ENCODE results near the gene FBXO42. TPM values are rescaled to one million over a fixed set of nuclear protein-coding genes. Genes with fewer than 3 reads are reported as not detected.

FBXO42 gene
- total and polyA plus RNA-seq, 2 of the 4 experiments (the other 2 are of a cell fraction), result 12.0 to 18.8 TPM

- H3K4ac ChIP-seq (ENCODE audit: low read depth, low read length), result no peak overlapping the region
- in situ Hi-C loops (cut with MboI; ENCODE audit: low sequenced_read_pairs), result no loop called here
- no peak overlapping the region for H3K27ac ChIP-seq (ENCODE audit: insufficient read depth, low read length)
- no peak for ATAC-seq (ENCODE audit: low read depth)
- H3K9me1 ChIP-seq (ENCODE audit: insufficient read depth, low read length), result peaks cover 6% of the 10 kb centered on the region; the same call in 1 of the 2 replicates
- no peak overlapping the region for H3K14ac ChIP-seq (replicated peaks; ENCODE audit: low read depth, low read length)
- H3K4me3 ChIP-seq (ENCODE audit: insufficient read depth, low read depth, low read length), result no peak overlapping the region
- peaks cover 9% of the 10 kb centered on the region for H3K4me1 ChIP-seq (ENCODE audit: control insufficient read depth, insufficient read depth, low read length)
- H3K18ac ChIP-seq (ENCODE audit: low read depth, low read length), result no peak overlapping the region
- no peak overlapping the region for H2BK120ac ChIP-seq (ENCODE audit: low read depth, low read length)
- H2BK15ac ChIP-seq (ENCODE audit: low read depth, low read length), result no peak overlapping the region
- H4K5ac ChIP-seq (ENCODE audit: low read depth, low read length), result no peak overlapping the region
- H3K9ac ChIP-seq (ENCODE audit: low read depth, low read length), result no peak overlapping the region
- H2AFZ ChIP-seq (replicated peaks; ENCODE audit: low read length, poor library complexity), result no peak overlapping the region
- no peak for TF ChIP-seq RAD21 (IDR thresholded peaks at IDR 0.05; ENCODE audit: low read length)
- TF ChIP-seq MXI1 (IDR thresholded peaks at IDR 0.05; ENCODE audit: borderline replicate concordance, low read depth, low read length), result no peak
- TF ChIP-seq, protein P1, sequence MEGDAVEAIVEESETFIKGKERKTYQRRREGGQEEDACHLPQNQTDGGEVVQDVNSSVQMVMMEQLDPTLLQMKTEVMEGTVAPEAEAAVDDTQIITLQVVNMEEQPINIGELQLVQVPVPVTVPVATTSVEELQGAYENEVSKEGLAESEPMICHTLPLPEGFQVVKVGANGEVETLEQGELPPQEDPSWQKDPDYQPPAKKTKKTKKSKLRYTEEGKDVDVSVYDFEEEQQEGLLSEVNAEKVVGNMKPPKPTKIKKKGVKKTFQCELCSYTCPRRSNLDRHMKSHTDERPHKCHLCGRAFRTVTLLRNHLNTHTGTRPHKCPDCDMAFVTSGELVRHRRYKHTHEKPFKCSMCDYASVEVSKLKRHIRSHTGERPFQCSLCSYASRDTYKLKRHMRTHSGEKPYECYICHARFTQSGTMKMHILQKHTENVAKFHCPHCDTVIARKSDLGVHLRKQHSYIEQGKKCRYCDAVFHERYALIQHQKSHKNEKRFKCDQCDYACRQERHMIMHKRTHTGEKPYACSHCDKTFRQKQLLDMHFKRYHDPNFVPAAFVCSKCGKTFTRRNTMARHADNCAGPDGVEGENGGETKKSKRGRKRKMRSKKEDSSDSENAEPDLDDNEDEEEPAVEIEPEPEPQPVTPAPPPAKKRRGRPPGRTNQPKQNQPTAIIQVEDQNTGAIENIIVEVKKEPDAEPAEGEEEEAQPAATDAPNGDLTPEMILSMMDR (conservative IDR thresholded peaks at IDR 0.05; ENCODE audit: low read depth, low read length), result no peak
- TF ChIP-seq RFX5 (IDR thresholded peaks at IDR 0.05; ENCODE audit: low read depth, low read length), result no peak
- no peak for TF ChIP-seq FOS (IDR thresholded peaks at IDR 0.05; ENCODE audit: low read depth, low read length)
- TF ChIP-seq BHLHE40 (IDR thresholded peaks at IDR 0.05; ENCODE audit: low read depth, low read length), result no peak
- no peak for TF ChIP-seq POLR2A (IDR thresholded peaks at IDR 0.05; ENCODE audit: low read depth, low read length)
- no peak for TF ChIP-seq SMC3 (IDR thresholded peaks at IDR 0.05; ENCODE audit: low read depth, low read length)
- TF ChIP-seq MAZ (IDR thresholded peaks at IDR 0.05; ENCODE audit: borderline replicate concordance, low read depth, low read length), result no peak
- TF ChIP-seq, protein P2, sequence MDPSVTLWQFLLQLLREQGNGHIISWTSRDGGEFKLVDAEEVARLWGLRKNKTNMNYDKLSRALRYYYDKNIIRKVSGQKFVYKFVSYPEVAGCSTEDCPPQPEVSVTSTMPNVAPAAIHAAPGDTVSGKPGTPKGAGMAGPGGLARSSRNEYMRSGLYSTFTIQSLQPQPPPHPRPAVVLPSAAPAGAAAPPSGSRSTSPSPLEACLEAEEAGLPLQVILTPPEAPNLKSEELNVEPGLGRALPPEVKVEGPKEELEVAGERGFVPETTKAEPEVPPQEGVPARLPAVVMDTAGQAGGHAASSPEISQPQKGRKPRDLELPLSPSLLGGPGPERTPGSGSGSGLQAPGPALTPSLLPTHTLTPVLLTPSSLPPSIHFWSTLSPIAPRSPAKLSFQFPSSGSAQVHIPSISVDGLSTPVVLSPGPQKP (IDR thresholded peaks at IDR 0.05; ENCODE audit: borderline replicate concordance, low read depth, low read length), result no peak
- DNase-seq, result no peak
- no TSS peak for BruUV-seq (replicated peaks)
- H4K91ac ChIP-seq (ENCODE audit: insufficient read depth, low read depth, low read length), result no peak overlapping the region
- H3K27me3 ChIP-seq (ENCODE audit: control insufficient read depth, insufficient read depth, low read length), result no peaks in the 10 kb centered on the region
- dilution Hi-C loops (cut with HindIII; ENCODE audit: low sequenced_read_pairs, unreplicated experiment), result no loop called here
- no peak overlapping the region for H2BK5ac ChIP-seq (ENCODE audit: low read depth, low read length, poor library complexity, severe bottlenecking)
- H4K20me1 ChIP-seq (ENCODE audit: insufficient read depth, low read length), result no peaks in the 10 kb centered on the region; the same call in 1 of the 2 replicates
- CTCF ChIA-PET, result no interaction called here
- peaks cover 7 to 21% of the 10 kb centered on the region in 2 experiments; a peak in 3 of 4 replicates for H3K79me1 ChIP-seq (ENCODE audit: low read depth in 1 of 2, low read length in 2 of 2)
- intact Hi-C loops (cut with micrococcal nuclease), result no loop called here
- 78% methylated on average over 4 of the region's 24 CpGs; no CpG with 5 or more reads in 1 of the 2 experiments for WGBS, 2 experiments (ENCODE audit: extremely low coverage in 2 of 2, insufficient read length in 1 of 2)
- no peak overlapping the region for H3K56ac ChIP-seq (ENCODE audit: extremely low read depth, insufficient read depth, low read length)
- H3K4me2 ChIP-seq (ENCODE audit: low read depth, low read length), result no peak overlapping the region
- H3K36me3 ChIP-seq (ENCODE audit: control insufficient read depth, insufficient read depth, low read length), result peaks cover 6% of the 10 kb centered on the region
- no peaks in the 10 kb centered on the region for H3K9me3 ChIP-seq (ENCODE audit: control insufficient read depth, insufficient read depth, low read length)
- no peak overlapping the region for H2BK20ac ChIP-seq (ENCODE audit: low read depth, low read length)
- H3K23ac ChIP-seq (ENCODE audit: low read depth, low read length), result no peak overlapping the region
- H2AK5ac ChIP-seq (ENCODE audit: low read depth, low read length), result no peak overlapping the region
- no peak overlapping the region for H4K8ac ChIP-seq (ENCODE audit: low read depth in 2 of 2, low read length in 2 of 2)
- POLR2A ChIA-PET (ENCODE audit: unreplicated experiment), result no interaction called here
- H2AK9ac ChIP-seq (replicated peaks; ENCODE audit: low read depth, low read length, poor library complexity), result no peak overlapping the region
These were observed 149.7 kb downstream of the FBXO42 start for GRCh38 chr1:16202281-16203210.

Measured in IMR-90 (cell line).